ENCODE measurements around the gene SUPT5H. TPM values are rescaled to one million over a fixed set of nuclear protein-coding genes. Genes with fewer than 3 reads are reported as not detected.

The SUPT5H gene
- total RNA-seq, 1 donor from 2014 or later, result 84.5 TPM

GRCh38 chr19:39423258-39424086, 21.9 kb upstream of the SUPT5H start:
- no peak for DNase-seq (ENCODE audit: low spot score)

GRCh38 chr19:39424934-39425333, 20.4 kb upstream of the SUPT5H start:
- no peak for DNase-seq (ENCODE audit: low spot score)

DNA sequence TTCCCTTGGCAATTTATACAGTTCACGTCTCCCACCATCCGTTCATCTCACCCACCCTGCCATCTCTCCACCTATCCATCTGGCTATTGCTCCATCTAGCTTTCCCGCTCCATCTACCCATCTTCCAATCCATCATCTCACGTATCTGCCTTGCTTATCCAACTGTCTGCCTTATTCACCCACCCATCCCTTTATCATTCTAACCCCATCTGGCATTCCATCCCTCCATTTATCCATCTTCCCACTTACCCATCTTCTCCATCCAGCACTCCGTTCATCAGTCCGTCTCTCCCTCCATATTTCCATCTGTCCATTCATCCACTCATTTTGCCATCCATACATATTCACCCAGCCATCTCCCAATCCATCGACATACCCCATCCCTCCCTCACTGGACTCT, 19.6 kb upstream of the SUPT5H start:
- DNase-seq (ENCODE audit: low spot score), result no peak

GRCh38 chr19:39426170-39426569, 19.2 kb upstream of the SUPT5H start:
- no peak for DNase-seq (ENCODE audit: low spot score)

- DNase-seq (ENCODE audit: low spot score), result no peak
Observed at GRCh38 chr19:39427707-39428106, 17.7 kb upstream of the SUPT5H start.

DNA sequence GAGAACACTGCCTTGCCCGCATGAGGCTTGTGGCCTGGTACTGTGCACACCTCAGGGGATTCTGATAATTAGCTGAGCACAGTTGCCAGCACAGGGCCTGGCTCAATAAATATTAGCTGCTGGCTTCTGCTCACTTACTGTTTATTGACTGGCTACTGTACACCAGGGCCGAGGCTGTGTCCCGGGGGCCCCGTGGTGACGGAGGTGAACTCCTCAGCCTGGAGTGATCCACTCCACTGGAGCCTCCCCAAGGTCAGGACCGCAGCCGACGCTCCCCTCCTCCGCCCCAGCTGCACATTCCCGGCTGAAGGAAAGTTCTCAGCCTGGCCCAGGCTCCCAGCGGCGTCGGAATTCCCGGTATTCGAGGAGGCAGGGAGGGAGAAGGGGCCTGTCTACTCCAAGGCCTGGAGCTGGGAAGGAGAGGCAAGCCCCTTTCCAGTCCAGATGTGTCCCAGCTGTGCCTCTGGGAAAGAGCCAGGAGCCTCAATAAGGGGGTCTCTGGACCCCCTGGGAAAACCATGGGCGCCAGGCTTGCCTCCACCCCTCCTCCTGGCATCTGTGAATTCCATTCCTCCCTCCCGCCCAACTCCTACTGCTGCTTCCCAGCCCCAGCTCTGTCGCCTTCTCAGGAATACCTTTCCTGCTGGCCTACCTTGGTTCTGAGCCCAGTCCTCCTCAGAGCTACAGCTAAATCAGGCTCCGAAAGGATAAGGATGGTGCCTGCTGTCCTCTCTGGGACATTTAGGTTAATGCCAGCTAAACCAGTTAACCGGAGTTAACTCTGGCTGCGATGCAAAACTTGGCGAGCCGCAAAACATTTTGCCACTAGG, 16.9 kb upstream of the SUPT5H start:
- DNase-seq (ENCODE audit: low spot score), result no peak

DNA sequence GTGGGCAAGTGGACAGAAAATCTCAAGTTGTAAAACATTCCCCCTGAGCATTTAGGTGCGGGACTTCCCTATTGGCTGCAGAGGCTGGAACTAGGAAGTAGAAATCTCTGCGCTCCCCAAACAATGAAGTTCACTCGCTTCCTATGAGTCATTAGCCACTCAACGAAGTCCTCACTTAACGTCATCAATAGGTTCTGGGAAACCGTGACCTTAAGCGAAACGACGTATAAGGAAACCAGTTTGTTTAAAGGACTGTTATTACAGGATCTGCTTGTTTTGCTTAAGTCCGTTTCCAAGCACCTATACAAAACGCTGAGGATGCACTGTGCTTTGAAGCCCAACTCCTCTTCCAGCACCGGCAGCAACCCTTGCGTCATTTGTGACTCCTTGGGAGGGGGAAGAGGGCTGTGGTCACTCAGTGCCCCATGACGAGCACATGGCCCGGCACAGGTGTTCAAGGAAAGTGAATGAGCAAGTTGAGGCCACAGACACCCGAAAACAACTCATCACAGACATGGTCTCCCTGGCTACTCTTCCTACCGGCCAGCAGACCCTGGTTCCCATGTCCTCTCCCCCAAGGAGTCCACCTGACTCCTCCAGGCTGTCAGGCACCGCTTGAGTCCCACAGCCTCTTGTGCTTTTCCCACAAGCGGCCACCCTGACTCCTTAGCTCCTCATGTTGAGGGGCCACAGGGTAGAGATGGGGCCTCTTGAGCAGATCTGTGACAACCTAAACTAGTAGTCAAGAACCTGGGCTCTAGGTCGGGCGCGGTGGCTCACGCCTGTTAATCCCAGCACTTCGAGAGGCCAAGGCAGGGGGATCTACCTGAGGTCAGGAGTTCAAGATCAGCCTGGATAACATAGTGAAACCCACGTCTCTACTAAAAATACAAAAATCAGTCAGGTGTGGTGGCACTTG, 14.4 kb upstream of the SUPT5H start:
- no peak for DNase-seq (ENCODE audit: low spot score)

- DNase-seq (ENCODE audit: low spot score), result no peak
Observed at GRCh38 chr19:39432677-39433025, 12.7 kb upstream of the SUPT5H start.

DNA sequence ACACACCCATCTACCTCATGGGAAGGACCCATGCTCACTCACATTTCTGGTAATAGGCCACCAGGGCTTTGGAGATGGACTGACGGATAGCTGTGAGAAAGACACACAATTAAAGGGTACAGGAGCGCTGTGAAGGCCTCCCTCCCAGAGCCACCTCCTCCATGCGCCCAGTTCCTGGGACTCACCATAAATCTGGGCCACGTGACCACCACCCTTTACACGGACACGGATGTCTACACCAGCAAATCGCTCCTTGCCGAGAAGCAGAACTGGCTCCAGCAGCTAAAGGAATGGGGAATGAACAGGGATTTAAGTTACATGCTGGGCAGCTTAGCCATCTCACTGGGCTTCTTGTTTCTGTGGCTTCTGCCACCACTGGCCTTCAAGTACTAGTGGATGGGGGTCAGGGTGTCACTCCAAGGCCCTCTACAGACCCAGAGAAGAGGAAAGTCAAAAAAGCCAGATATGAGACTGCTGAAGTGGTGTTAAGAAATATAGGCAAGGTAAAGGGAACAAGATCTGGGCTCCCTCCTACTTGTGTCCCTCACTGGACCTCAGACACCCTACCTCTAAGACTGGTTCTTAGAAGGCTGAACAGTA, 11.8 kb upstream of the SUPT5H start:
- DNase-seq (ENCODE audit: low spot score), result no peak

DNA sequence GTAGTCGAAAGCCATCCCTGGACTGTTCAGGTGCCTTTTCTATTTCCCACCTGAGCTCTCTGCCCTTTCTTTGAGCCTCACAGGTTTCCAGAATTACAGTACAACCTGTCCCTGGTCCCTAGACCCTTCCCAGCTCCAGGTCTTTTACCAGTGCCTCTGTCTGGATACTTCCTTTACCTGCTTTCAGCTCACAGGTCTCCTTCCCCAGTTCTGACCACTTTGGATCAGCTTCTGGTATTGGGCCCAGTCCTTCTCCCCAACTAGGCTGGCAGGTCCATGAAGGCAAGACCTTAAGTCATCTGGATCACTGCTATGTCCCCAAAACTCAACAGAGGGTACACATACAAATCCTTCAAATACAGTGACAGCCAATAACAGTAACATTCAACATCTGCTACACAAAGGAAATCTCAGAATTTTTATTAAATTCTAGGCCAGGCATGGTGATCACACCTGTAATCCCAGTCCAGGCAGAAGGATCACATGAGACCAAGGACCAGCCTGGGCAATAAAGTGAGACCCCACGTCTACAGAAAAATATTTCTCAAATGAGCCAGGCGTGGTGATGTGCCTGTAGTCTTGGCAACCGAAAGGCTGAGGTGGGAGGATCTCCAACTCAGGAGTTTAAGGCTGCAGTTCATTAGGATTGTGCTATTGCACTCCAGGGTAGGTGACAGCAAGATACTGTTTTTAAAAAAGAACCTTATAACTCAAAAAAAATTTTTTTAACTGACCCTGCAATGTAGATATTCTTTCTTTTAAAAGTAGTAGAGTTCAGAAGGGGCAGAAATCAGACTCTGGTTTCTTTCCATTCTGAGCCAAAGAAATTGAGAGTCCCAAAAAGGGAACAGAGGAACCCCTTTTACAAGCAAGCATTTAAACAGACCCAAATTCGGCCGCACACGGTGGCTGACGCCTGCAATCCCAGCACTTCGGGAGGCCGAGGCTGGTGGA, 11.0 kb upstream of the SUPT5H start:
- no peak for DNase-seq (ENCODE audit: low spot score)

DNA sequence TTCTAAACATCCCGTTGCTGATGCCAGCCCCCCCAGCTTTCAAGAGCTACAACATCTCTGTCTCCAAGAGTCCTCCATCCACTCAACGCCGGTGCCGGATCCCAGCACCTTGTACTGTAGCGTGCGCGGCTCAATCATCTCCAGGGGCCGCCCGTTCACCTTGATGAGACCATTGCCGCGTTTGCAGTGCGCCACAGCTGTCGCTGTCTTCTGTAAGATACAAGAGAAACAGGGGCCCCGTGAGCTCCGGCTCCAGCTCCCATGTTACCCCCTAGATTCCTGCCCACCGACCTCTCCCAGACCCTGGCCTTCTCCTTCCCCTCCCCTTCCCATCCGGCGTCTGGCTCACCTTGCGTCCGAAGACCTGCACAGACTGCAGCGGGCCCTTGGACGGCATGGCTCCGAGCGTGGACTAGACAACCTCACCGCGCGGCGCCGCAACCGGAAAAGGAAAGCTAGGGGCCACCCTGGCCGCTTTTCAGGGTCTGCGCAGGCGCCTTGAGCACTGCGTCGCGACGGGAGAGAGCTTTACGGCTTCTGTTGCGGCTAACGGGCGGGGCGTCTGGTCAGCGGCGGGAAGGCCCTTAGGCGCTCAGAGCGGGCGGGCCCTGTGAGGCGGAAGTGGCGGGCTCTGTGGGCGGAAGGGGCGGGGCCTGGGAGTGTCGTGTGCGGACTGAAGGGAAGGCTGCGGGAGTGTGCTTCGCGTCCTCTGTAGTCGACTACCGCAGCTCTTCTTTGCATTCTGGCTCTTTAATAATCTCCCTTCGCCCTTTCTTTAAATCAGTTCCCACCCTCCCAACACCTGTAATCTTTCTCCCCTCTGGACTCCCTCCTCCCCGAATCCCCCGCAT, 9.7 kb upstream of the SUPT5H start, which contains the start of gene RPS16:
TSS of gene RPS16 (minus strand) at position 451 of the 851 bp plus-strand sequence. CDS start at position 397, 54 bp downstream.
- DNase-seq (ENCODE audit: low spot score), result peak; percentile 100

GRCh38 chr19:39436350-39436716, 9.0 kb upstream of the SUPT5H start:
- DNase-seq (ENCODE audit: low spot score), result no peak

DNA sequence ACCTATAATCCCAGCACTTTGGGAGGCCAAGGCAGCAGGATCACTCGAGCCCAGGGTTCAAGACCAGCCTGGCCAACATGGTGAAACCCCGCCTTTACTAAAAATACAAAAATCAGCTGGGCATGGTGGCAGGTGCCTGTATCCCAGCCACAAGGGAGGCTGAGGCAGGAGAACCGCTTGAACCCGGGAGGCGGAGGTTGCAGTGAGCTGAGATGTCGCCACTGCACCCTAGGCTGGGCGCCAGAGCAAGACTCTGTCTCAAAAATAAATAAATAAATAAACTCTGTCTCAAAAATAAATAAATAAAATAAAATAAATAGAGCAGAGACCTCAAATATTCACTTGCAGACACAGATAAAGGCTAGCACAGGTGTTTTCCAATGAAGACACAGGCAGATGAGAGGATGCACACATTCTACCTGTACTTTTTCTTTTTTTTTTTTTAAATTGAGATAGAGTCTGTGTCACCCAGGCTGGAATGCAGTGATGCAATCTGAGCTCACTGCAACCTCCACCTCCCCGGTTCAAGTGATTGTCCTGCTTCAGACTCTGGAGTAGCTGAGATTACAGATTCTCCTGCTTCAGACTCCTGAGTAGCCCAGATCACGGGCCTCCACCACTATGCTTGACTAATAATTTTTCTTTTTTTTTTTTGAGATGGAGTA, 7.0 kb upstream of the SUPT5H start:
- no peak for DNase-seq (ENCODE audit: low spot score)

GRCh38 chr19:39444598-39445195, 685 bp upstream of the SUPT5H start:
- no peak for DNase-seq (ENCODE audit: low spot score)

GRCh38 chr19:39446365-39447084, 1.1 kb downstream of the SUPT5H start:
- no peak for DNase-seq (ENCODE audit: low spot score)

- no peak for DNase-seq (ENCODE audit: low spot score)
Observed at GRCh38 chr19:39448271-39448670, 2.9 kb downstream of the SUPT5H start.

- DNase-seq (ENCODE audit: low spot score), result no peak
Observed at GRCh38 chr19:39449116-39449797, 3.9 kb downstream of the SUPT5H start.

All from mesenteric fat pad (tissue), 1 donor.